COLO829 (cell line): ENCODE results near the gene NRXN3.

Source experiments
- DNase-seq: peaks from one replicate; pipeline ENCODE4 v3.0.0; 2012; ENCODE audit warnings: low spot score

The NRXN3 gene

DNA sequence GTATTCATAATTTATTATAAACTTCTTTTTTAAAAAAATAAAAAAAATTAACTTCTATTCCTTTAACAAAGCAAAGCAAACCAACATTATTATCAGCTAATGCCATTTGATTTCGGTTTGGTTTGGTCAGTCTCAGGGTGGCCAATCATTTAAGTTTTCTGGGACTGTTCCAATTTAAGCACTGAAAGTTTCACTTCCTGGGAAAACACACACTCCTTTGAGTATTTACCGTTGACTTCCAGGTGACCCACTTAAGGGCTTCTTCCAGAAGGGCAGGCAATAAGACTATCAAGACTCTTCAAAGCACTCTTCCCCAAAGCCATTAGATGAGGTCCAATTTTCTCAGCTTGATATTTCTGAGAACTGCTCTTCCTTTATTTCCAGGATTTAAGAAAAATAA lies 1187.1 kb downstream of the NRXN3 start:
- DNase-seq, result no peak

DNA sequence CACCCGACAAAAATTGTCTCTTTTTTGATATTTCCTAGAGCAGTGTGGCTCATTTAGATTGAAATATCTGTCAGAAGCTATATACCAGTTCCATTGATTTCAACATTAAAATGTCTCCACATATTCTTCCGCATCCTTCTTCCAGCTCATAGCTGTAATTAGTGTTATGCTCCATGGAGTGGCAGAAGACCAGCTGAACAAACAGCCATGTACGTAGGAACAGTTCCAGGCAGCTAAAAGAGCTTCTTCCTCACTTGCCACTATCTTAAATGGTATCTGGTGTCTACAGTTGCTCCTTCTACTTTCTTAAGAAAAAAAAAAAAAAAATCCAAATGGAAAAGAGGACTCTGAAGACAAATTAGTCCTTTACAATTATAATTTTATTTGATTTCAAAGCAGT lies 1193.1 kb downstream of the NRXN3 start:
- no peak for DNase-seq

DNA sequence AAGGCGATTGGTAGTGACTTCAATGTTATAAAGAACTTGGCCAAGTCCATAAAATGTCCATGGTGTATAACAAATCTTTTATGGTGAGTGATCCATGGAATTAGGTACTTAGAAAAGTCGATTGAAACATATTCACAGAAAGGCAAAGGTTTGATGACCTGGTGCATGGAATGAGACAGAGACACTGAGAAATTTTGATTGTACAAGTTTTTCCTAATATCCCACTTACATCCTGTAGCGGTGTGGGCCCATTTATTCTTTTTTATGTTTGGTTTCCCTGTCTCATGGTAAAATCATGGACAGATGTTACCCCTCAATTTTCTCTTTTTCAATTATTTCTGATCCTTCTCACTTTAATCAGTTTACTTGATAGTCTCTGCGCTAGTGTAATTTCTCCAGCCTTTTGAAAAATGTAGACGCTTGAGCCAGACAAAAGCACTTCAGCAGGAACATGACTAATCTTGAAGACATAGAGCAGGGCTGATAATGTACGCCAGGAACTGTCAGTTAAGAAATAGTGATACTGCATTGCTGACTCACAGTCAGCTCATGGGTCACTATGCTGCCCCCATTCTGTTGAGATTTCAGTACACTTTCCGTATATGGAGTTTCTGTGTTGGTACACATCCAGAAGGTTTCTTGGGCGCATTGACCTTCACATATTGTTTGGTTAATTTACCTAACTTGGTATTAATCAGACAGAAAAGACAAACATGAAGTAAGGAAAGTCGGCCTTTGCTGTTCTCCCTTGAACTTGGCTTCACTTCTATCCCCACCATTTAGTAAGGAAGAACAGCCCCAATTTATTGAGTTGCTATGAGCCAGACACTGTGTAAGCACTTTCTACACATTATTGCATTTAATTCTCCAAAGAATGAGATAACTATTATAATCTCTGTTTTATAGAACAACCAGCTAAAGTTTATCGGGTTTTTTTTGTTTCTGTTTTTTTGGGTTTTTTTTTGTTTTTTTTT lies 1199.5 kb downstream of the NRXN3 start:
- peak; percentile 45 for DNase-seq

DNA sequence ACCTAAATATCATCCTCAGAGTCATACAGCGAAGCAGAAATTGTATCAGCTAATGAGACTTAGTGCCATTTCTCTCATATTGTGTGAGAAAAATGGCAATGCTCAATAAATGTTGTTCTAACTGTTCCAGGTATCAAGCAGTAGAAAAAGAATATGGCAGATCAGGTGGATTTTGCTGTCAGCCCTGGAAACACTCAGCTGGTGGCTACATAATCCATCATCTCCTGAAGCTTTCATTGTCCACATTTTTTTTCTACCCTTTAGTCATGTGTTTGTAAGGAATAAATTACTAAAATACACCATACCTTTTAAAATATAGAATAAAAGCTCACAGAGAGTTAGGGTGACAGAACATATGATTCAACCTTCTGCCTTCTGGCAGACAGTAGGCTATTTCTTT lies 1200.8 kb downstream of the NRXN3 start:
- DNase-seq, result no peak

DNA sequence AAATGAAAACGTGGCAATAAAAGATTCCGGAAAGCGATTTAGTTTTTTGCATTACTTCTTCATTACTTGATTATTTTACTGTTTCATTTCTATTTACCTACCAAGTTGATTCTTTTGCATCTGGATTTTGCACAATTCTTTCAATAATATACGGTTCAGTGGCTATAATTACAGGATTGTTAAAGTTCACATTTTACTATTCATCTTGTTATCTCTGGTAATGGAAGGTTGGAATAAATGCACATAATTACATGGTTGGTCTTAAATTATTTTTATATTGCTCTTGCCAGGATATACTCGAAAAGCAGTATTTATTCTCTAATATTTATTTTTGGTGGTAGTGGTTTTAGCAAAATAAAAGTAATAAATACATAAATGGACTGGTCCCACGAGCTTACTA lies 1203.3 kb downstream of the NRXN3 start:
- no peak for DNase-seq

DNA sequence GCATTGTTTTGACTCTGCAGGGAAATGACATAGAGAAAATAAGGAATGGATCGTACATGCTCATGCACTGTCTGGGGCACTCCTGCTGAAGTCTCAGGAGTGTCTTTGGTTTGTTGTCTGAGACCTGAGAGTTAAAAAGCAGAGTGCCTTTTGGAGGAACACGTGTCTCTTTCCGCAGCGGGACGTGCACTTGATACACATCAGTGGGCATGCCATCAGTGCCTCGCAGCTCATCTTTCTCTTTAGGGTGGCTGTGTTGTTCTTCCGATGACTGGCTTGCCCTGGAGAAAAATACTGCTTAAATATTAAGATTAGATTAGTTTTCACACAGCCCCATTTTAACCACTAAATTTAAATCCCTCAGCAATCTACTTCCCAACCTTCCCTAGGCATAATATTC lies 1205.2 kb downstream of the NRXN3 start:
- no peak for DNase-seq

DNA sequence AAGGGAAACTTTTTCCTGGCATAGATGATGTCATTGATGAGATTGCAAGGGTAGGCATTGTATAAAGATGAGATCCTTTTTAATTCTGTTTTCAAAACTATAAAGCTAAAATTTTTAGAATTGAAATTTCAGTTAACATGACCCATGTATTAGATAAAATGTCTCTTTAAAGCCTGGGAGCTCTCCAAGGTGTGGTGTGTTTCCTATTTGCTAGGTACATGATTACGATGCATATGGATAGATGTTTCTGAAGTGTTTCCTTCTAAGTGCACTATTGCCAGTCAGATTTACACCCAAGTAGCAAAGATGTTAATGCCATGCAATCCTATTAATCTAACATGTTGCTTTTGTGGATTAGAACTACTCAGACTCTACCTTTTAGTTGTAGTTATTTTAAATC lies 1206.4 kb downstream of the NRXN3 start:
- DNase-seq, result no peak

DNA sequence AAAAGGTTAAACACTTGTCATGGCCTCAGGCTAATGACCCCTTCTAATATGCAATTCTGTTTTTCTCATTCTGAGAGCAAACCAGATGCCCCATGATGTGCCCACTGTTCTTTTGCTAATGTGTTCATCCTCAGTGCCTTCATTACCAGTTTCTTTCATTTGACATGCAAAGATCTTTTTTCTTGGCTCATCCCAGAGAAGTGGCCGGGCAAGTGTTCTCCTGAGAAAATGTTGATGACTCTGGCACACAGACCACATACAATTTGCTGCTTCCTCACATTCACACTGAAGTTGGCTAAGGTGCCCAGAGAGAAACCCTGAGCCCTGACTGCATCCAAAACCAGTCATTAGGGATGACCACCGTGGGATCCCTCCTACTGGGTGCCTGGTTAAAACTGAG lies 1207.8 kb downstream of the NRXN3 start:
- no peak for DNase-seq

DNA sequence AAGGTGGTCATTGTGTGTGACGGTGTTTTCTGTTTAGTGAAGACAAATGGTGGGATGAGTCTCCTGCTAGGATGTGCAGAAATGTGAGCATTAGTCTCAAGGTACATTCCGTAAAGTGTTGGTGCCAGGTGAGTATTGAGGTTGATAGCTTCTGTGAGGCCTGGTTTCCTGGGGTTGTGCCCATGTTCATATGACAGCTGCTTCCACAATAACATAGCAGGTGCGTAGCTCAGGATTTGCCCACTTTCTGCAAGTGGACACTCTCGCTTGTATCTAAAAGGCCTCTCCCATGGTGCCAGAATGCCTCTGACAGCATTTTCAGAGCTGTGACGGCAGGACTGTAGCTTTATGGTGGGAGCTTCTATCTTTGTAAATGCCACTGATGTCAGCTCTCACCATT lies 1209.1 kb downstream of the NRXN3 start:
- no peak for DNase-seq

DNA sequence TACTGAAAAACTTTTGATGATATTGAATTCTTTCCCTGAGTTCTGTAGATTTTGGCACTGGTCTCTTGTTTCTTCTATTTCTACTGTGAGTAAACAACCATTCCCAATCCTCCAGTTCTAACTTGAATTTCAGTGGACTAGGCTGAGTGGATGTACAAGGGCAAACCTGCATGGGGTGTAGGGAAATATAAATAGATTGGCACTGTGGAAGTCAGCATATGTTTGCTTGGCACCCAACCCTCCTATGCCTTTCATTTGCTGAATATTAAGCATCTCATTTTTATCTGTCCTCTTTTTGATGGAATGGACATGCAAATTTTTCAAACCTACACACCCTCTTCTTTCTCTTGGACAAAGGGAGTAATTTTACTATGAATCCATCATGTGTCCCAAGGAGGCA lies 1212.9 kb downstream of the NRXN3 start:
- DNase-seq, result no peak

DNA sequence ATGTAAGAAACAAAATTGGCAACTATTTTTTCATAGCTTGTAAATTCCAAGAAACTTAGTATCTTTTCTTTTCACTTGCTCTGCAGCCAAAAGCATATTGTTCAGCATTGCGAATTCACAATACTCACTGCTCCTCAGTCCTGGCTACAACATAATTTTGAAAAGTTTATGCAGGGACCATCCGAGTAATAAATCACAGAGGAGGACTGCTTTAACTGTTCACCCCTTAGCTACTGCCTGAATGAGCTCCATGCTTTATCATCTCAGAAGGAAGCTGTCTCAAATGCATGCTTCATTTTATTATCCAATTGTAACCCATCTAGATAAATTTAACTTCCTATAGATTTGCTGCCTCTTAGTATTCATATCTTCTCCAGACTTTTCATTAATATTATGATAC lies 1213.3 kb downstream of the NRXN3 start:
- no peak for DNase-seq

DNA sequence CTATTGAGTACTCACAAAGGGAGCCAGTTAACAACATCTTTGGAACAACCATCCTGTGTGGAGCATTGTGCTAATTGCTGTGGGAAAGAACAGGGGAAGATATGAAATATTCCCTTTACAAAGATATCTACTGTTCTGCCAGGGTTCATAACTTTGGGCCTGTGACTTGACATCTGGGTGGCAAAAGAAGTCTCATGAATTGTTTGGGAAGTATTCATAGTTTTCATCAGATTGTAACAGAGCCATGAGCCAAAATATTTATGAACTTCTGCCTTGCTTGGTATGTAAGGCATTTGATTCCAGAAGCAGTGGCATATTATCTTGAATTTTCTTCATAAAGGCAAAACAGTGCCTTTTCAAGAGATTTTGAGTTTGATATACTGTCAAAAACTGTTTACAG lies 1224.9 kb downstream of the NRXN3 start:
- DNase-seq, result peak; percentile 40

DNA sequence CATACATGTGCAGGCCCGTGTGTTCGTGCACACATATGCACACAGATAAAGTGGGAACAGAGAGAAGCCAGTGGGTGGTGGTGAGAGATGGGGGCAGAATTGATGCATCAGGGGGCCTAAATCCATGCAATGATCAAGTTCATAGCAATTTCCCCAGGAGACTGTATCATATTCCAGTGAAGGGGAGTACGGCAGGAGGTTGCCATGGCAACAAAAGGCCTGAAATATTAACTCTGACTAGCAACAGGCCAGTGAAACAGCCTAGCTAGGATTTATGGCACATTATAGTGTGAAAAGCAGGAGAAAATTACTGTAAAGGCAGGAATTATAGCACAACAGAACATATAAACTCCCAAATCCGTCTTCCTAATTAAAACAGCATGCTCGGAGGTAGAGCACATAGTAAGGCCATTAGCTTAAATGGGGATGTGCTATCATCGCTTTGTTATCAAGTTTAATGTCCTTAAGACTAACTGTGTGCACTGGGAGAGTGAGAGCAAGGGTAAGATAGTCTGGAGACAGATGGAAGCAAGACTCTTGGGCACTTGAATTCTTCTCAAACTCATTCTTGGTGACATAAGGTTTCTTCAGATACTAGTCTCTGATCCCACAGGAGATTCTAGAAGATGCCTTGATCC lies 1234.8 kb downstream of the NRXN3 start:
- peak; percentile 30 for DNase-seq

DNA sequence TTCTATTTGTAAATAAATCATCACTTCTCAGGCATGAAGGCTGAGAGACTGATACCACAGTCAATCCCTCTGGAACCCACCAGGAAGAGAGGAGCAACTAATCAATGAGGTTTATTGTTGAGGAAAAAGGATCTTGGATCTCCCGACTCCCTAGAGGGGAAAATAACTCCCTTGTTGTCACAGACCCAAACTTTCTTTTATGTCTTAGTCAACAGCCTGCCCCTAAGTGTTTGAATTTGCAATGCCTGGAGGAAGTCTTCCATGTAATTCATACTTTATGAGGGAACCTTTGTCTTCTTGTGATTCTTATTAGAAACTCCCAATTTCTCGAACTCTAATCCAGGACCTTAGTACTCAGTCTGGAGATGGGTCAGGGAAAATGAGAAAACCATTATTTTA lies 1235.3 kb downstream of the NRXN3 start:
- peak; percentile 82 for DNase-seq

DNA sequence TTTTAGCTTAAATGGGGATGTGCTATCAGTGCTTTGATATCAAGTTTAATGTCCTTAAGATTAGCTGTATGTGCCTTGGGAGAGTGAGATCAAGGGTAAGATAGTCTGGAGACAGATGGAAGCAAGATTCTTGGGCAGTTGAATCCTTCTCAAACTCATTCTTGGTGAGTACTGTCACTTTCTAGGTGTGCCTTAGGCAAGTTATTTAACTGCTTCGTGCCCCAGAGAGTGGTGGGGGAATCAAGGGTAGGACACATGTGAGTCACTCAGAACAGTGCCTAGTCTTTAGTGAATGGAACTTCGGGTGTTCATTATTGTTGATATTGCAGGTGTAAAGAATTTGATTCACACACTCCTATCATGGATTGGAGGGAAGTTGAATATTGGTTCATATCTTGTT lies 1237.4 kb downstream of the NRXN3 start:
- DNase-seq, result no peak

DNA sequence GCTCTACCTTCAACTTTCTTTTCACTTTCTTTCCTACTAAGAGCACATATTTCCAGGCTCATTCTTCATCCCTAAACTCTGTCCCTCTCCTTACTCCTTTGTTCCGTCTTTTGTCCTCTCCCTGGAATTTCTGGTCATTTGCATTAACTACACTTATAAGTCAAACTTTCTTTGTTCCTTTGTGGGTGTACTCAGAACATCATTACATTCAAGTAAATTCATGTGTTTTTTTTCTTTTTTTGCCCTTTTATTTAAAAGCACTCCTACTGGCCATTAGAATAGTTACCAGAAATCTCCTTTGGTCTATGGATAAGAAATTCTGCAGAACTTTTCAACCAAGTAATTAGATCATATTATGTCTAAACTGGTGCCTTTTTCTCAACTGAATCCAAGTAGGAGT lies 1238.5 kb downstream of the NRXN3 start:
- DNase-seq, result no peak

DNA sequence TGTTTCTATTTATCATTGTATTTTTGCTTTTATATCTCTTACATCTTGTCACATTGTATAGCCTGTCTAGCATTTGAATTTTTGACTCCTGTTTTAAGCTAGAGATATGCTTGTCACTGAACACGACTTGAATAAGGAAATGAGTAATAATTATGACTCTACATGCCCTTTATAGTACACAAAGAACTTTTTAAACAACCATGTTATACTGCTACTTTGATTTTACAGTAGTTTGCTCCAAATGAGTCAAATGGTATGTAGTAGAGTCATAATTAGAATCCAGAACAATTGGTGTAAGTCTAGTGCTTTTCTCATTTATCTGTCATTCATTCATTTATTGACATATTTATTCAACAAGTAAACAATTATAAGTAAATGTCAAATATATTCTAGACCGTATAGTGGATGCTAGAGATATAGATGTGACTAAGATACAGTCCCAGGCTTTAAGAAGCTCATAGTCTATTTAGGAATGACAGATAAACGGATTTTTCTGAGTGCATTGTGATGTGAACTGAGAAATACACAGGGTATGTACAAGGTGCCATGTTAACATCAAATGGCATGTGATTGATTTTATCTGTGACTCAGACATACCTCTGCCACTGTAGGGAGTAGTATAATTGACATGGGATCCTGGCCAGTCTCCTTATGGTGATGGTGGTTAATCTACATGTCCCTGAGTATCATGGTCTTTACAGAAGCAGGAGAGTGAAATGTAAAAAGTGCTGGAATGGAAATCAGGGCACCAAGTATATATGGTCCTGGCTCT lies 1241.4 kb downstream of the NRXN3 start:
- peak; percentile 52 for DNase-seq

DNA sequence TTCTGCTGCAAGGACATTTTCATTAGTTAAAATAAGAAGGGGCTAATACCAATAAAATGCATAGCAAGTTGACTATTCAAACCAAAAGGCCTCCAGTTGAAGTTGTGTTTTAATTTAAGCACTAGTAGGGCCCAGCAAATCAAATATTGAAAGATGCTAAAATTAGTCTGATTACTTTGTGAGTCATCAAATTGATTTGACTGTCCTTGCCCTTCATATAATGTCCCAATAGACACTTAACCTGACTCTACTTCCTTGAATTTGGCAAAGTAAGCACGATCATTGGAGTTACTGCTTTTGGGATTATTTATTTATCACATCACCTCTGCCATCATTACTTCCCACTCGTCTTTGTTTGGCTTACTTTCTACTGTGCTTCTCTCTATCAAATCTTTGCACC lies 1242.6 kb downstream of the NRXN3 start:
- no peak for DNase-seq

DNA sequence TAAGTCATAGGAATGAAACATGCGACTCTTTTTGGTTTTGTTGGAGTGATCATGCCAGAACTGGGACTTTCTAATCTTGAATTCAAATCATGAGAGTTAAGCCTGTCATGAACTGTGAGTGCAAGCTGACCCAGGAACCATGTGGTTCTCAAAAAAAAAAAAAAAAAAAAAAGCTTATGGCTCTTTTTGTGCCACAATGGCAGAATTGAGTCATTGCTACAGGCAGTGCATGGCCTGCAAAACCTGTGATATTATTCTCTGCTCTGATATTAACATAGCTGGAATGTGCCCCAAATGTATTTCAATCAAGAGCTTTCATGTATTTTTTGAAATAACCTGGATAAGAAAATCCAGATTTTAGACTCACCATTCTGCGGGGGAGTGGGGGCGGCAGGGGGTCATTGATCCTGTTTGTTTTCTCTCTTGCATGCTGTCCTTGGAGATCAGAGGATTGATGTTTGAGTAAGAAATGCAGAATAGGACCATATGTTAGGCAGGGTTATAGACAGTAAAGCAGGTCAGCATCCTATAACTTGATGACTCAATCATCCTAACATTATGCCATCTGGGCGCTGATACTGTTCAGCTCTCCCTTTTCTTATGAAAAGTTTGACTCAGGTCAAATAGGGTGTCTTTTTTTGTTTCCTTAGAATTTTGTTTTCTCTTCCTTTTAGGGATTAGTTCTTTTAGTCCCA lies 1243.7 kb downstream of the NRXN3 start:
- no peak for DNase-seq

DNA sequence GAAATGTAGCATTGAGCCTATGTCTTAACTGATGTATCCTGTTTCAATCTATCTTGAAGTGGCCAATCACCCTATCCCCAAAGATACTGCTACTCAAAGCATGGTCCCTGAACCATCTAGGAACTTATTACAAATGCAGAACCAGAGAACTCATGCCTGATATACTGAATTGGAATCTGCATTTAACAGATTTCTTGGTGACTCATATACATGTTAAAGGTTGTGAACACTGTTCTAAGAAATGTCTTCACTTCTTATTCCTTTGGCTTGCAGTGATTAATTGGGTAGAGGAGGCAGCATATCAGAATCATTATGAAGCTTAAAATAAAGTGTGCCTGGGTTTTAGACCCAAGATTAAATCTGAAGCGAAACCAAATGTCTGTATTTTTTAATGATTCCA lies 1245.6 kb downstream of the NRXN3 start:
- DNase-seq, result no peak

DNA sequence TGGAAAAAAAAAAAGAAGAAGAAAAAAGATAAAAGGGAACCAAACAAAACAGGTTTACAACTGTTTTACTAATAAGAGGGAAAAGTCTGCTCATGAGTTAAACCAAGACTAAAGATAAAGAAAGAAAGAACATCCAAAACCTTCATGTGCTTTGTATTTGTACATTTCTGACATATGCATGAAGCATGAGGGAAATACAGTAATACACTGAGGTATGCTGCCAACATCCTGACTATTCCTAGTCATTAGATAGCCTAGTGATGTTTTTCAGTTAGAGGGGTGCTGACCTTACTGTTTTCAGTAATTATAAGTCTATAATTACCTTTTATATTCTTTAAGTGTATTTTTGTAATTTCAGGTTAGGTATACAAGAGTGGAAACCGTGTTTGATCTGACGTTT lies 1247.8 kb downstream of the NRXN3 start:
- DNase-seq, result no peak
